ENCODE measurements around the gene ST3GAL4.

The ST3GAL4 gene

DNA sequence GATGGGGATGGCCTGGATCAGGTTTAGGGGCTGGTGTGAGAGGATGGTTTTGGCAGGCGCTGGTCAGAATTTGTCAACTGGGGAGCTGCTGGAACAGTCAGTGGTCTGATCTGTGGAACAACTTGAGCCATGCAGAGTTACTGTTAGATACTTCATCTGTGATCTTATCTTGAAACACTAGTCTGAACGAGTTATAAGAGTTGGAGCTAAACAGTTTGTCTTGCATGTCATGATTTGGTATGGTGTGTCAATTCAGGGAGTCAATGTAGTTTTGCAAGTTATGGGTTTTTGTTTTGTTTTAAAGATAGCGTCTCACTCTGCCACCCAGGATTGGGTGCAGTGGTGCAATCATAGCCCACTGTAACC is 54.1 kb downstream of the ST3GAL4 start:
- DNase-seq, result no peak

DNA sequence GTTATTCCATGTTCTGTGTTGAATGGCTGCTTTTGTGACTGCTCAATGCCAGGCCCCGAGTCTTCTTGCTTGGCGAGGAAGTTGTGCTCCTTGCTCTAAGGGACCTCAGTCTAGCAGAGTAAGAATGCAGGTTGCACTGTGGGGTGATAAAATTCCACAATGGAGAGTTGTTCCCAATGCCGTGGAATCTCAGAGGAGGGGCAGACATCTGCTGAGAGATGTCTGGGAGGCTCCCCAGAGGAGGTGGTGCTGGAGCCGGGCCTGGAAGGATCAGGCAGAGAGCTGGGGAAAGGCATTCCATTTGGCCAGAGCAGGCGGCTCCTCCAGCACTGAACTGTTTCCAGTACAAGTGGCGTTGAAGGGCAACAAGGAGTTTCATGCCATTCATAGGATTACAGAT is 55.2 kb downstream of the ST3GAL4 start:
- DNase-seq, result no peak

DNA sequence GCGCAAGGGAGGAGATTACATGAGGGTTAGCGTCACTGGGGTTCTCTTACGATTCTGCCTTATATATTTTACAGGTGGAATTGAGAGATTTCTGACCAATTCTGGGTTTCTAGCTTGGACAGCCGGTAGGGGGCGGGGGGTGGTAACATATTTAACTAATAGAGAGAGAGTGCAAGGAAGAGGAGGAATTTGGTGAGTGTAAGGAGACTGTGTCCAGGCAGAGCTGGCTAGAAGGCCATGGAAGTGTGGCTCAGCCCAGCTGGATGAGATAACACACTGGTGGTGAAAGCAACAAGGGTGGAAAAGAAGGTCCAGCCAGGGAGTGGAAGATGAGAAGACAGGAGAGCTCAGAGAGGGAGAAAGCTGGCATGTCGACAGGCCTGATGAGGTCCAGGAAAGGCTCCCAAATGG is 56.5 kb downstream of the ST3GAL4 start:
- DNase-seq, result no peak

DNA sequence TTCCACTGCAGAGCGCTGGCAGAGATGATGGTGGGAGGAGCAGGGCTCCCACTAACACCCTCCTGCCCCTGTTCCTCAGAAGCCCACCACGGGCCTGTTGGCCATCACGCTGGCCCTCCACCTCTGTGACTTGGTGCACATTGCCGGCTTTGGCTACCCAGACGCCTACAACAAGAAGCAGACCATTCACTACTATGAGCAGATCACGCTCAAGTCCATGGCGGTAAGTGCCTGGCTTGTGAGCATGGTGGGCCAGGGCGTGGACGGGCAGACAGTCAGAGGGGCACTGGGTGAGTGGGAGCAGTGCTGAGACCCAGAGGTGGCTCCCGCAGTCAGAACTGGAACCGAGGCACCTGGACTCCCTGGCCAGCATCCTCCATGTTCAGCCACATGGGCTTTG is 57.9 kb downstream of the ST3GAL4 start:
- no peak for DNase-seq

DNA sequence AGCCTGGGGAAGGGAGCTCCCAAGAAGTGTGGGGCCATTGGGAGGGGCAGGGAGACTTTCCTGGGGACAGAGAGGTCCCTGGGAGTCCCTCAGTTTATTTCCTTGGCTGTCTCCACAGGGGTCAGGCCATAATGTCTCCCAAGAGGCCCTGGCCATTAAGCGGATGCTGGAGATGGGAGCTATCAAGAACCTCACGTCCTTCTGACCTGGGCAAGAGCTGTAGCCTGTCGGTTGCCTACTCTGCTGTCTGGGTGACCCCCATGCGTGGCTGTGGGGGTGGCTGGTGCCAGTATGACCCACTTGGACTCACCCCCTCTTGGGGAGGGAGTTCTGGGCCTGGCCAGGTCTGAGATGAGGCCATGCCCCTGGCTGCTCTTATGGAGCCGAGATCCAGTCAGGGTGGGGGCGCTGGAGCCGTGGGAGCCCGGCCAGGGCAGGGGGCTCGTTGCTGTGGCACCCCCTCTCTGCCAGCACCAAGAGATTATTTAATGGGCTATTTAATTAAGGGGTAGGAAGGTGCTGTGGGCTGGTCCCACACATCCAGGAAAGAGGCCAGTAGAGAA is 58.4 kb downstream of the ST3GAL4 start:
- no peak for DNase-seq

DNA sequence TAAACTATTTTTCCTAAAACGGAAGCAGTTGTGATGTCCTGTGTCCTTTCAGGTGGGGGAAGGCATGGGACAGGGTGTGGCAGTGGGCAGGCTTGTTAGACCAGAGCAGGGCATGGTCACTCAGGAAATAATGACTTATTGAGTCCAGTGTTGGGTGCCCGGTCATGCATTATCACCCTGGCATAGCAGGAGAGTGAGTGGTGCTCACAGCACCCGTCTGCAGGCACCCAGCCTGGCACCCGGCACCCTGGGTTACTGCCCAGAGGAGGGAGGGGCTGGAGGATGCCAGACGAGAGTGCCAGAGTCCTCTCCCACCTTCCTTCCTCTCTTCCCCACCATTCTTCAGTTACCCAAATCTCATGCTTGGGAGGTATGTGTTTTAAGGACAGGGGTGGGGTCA is 59.1 kb downstream of the ST3GAL4 start:
- DNase-seq, result no peak

DNA sequence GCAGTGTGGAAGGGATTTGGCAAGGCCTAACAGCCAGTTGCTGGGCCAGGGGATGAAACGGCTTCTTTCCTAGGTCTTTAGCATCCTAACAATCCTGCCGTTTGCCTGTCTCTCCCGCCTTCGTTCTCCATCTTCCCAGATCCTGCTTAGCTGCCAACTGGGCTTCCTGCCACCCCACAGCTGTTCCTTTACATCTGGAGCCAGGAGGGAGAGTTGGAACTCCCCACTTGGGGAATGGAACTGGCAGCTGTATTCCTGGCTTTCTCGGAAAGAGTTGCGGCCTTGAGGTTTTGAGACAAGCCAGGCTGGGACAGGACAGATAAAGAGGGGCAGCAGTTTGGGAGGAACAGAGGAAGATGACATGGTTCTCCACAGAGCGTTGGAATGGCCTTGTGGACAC is 59.6 kb downstream of the ST3GAL4 start:
- no peak for DNase-seq

DNA sequence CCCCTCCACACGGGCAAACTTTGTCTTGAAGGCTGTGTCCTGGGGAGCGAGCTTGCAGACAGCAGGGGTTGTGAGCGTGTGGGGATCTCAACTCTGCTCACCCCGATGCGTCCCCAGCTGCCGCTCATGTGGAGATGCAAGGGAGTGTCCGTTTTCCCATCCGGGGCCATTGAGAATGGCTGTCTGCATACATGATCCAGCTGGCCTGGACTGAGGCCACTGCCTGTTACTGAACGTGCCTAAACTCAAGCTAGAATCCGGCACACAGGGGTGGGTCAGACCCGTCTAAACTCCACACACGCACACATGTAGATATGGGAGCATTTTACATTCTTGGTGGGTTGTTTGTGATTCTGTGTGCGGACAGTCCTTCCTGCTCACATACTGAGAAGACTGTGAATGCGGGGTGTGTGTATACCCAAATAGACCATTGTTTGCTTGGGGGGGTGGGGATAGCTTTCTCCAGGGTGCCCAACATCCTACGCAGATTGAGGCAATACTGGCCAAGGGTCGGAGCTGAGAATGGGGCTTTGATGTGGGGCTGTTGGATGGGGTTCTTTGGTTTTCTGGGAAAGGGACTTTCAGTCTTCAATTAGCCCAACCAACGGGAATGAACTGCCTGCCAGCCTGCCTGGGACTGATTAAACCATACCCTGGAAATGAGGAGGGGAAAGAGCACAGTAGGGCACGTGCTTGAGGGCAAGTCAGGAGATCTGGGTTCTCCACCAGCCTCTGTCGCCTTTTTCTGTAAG is 60.4 kb downstream of the ST3GAL4 start:
- DNase-seq, result no peak

DNA sequence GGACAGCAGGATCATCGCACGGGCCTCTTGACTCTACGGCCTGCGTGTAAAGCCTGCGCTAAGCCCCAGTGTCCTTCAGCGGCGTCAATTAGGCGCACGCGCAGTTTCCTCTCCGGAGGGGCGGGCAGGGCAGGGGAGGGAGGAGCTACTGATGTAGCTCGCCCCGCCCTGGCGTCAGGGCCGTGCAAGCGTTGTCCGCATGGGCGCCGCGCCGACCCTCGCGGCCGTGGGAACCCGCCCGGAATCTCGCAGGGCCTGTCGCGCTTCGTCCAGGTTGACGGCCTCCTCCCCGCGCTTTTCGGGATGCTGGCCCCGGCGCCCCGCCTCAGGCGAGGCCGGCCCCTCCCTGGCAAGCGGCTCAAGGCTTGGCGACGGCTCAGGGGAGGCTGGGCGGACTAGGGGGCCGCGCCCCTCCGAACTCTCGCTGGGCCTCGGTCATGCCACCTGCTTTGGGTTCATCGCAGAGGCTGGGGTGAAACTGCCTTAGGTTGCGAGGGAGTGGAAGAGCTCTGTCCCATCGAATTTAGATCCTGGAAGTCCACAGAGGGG is 61.1 kb downstream of the ST3GAL4 start:
- peak; percentile 75 to 85 for DNase-seq

DNA sequence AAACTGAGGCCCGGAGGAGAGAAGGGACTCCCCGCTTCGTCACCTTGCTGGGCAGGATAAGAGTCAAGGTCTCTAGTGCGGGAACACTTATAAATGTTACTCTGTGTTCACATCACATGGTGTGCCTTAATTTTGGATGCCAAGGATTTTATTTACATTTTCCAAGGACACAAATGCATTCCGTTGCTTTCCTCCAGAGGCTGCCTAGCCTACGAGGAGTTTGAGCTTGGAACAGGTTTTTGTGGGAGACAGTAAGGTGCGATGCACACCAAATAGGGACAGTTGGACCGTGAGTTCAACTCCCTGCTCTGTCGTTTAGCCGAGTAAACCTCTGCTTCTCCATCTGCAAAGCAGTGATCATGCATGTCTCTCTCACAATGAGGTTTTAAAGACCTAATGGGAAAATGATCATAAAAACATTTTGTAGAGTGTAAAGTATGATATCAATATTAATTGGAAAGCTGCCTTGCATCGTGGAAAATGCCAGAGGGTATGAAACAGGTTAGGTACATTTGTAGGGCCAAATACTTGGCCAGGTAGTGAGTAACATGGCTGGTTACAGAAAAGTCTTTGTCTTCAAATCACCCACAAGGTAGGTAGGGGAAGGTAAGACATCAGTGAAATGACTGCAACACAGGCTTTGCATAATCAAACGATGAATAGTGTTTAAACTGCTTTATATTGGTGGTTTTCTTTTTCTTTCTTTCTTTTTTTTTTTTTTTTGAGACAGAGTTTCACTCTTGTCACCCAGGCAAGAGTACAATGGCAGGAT is 61.8 kb downstream of the ST3GAL4 start:
- no peak for DNase-seq

DNA sequence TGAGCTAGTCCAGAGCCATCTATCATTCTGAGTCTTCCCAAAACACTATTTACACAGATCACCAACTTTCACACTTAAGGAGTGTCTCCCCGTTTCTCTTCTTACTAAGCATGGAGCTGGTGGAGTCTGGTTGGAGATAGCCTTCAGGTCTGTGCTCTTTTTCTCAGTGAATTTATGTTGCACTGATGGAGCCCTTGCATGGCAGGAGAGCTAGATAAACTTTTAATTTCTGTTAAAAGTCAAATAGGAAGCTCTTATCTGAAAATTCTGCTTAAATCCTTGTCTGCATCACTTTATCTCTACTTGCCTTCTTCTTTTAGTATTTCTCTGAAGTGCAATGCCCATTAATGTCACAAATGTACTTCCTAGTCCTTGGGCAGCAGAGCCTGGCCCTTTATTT is 63.4 kb downstream of the ST3GAL4 start:
- DNase-seq, result no peak

DNA sequence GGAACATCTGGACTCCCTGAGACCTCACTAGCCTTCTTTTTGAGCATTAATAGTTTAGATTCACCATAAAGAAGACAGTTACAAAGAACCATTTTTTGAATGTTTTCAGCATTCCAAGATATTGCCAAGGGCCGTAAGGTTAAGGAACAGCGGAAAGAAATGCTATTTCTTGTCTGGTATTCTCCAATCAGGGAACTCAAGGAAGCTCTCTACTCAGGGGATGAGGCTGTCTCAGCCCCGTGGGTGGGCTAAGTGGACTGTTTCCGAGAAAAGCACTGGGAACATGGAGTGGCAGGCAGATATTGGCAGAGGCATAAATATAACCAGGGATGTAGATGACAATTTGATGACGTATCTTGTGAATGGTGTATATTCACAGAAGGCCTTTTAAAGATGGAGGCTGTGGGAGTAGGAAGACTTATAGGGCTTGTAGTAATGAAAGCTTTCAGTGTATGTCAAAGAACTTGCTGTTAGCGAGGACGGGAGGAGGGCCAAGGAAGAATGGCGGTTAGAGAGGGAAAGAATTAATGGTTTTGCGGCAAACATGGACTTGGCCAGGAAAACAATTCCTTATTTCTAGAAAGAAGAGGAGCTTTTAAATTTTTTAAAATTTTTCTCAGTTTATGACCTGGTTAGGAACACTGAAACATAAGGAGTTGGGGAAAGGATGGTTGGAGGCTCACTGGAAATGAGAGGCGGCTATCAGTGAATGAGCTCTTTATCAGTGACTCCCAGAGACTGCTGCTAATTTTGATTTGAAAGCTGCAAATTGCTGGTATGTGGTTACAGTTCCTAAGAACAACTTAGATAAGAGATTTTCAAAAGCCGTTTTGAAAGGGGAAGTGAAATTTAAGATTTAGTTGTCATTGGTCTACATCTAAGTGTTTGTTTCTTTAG is 64.6 kb downstream of the ST3GAL4 start:
- DNase-seq, result no peak

DNA sequence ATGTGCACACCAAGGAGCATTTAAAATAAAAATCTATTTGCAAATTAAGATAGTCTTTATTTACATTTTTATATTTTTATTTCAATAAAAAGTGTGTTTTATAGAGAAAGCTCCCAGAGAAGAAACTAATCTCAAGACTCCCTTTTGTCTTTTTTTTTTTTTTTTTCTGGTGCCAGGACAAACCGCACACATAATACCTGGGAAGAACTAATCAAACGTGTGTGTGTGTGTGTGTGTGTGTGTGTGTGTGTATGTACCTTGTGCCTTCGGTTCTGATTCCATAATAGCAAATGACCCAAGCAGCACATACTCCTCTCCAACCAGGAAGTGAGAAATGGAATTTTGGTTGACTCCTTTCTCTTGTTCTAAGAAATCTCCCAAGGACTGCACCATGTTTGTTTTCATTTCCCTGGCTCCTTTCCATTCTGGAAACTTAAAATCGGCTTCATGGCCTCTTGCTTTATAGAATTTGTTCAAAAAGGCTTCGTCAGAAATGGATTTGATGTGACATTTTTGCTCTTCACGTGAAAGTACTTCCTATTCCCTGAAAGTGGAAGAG is 65.3 kb downstream of the ST3GAL4 start:
- DNase-seq, result no peak

DNA sequence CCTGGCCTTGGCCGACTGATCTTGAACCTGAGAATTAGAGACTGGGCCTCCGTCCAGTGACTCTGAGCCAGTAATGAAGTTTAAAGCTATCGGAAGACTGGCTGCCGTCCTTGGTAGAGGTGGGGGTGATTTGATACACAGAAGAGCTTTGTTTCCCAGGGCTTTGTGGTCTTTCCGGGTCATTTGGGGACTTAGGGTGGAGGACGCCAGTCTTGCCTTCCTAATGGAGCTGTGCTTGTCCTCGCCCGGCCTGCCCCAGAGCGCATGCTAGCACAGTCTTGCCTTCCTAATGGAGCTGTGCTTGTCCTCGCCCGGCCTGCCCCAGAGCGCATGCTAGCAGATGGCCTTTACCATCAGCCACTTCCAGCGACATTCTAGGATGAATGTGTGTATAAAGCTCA is 65.8 kb downstream of the ST3GAL4 start:
- DNase-seq, result no peak

DNA sequence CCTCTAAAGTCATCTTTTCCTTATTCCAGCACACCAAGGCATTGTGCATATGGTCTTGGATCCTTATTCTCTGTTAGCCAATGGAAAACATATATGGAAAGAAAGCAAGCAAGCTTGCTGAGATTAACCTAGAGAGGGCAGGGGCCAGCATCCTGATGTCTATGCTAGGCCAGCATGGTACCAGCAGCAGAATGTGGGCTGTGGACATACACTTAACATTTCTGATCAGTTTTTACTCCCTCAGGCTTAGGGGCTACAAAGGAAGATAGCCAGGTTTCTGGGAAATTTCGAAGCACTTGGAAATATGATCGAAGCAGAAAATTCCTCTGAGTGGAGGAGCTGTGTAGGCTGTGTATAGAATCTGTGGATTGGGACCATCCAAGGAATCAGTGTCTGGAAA is 67.0 kb downstream of the ST3GAL4 start:
- DNase-seq, result no peak

DNA sequence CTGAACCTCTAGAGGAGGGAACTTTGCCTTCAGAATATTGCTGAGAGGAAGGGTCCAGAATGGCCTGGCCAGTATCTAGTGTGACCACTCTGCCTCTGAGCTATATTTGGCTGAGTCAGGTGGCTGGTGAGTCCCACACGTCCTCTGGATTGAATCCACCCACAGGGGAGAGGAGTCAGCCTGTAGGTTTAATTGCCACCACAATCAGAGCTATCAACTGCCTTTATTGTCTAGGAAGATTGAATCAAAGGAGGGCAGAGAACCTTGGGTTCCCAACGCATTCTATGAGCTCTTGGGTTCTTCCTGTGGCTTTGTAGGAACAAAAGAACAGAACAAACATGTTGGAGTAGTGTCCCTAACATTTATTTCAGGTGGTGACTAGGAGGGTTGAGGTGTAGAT is 67.7 kb downstream of the ST3GAL4 start:
- DNase-seq, result no peak

DNA sequence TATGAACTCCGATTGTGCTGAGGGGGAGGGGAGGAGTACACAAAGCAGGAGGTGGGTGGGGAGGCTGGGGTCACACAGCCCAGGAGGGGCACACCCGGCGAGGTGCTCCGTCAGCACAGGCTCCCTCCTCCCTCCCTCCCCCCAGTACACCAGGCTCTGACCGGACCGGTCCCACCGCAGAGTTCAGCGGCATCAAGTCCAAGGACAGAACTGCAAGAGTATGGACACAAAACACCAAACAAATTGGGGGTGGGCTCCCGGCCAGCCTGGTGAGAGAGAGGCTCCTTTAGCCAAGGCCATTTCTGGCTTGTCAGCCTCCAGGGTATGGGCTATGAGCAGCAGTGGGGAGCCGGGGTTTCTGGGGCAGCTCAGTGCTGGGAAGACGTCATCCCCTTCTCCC is 68.3 kb downstream of the ST3GAL4 start:
- no peak for DNase-seq

DNA sequence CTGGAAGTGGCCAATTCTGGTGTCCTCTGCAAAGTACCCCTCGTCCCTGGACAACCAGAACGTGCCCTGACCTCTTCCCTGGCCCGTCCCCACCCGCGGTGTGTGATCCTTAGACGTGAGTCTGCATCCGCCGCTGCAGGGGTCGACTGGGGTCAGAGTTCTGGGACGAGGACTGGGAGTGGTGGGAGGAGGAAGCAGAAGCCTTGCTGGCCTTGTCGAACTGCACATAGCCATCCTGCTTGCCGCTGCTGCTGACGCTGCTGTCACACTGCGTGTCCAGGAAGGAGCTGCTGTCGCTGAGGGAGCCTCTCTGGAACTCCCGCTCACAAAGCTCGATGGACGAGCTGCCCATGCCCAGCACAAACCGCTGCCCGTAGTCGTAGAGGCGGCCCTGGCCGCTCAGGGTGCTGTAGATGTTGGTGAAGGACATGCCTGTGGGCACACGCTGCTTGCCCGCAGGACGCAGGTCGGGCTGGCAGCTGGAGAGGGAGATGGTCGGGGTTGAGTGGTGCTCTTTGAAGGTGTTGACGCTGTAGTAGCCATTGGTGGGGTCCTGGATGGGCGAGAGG is 69.1 kb downstream of the ST3GAL4 start:
- DNase-seq, result no peak

DNA sequence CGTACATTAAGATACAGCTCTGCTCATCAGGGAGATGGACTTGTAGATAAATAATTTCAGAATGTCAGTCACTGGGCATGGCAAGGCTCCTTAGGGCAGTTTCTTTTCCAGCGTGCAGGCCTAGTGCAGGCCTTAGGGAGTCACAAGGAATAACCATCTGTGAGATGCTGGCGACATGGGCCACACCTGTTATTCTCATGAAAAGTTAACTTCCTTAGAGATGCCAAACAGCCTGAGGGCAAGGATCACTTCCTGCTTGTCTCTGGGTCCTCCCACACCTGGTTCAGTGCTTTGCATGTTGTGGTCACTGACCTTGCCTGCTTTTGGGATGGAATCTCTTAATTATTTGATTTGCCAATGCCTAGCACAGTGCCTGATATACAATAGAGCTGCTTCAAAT is 70.6 kb downstream of the ST3GAL4 start:
- no peak for DNase-seq

DNA sequence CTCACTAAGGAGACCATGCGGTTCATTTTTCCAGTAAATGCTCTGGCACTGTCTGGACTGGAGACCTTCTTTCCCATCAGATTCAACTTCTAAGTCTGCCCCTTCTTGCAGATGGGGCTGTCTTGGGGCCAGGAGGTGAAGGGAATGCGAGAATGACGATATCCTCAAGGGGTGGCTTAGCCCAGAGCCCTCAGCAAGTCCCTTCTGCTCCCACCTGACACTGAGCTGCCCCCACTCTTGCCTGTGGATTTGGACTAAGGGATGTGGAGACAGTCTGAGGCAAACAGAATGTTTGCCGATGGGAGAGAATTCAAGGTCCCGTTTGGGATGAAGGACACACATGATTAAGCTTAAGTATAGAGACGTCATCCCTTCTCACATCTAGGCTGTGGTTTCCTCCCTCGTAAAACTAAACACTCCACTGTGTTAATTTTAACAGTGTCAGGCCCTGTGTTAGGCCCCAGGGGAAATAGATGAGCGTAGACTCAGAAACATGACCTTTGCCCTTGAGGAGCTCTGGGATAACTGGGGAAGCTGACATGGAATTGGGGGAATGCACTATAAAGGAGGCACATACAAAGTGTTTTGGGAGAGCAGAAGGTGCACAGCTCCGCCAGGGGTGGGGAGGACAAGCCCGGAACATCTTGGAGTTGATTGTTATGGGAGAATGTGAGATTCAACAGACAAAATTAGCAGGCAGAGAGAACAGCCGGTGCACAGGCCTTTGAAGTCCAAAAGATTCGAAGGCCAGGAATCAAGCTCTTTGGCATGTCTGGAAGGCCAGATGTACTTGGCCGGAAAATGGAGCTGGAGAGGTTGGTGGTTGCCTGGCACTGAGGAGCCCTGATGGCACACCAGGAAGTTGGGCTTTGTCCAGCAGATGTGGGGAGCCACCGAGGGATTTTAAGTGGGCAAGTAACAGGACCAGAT is 71.6 kb downstream of the ST3GAL4 start:
- DNase-seq, result no peak

Data from NCI-H1930 (cell line).